HG03432 (cell line): Measurements from ENCODE around the gene GRAMD2A.
"Not testable (repeated sequence)": the region's sequence is repeated elsewhere in the genome, so short reads cannot be mapped to it uniquely, and the experiment has no call there.

Source experiments
- ATAC-seq: cut with Tn5 transposase; IDR thresholded peaks from one replicate; pipeline ENCODE4 v1.9.1; 2021; ENCODE audit warnings: mild to moderate bottlenecking, moderate library complexity; ENCODE audit not compliant: unreplicated experiment

The GRAMD2A gene

GRCh38 chr15:72192416-72192815 lies 5.2 kb downstream of the GRAMD2A start:
- ATAC-seq: no peak

DNA sequence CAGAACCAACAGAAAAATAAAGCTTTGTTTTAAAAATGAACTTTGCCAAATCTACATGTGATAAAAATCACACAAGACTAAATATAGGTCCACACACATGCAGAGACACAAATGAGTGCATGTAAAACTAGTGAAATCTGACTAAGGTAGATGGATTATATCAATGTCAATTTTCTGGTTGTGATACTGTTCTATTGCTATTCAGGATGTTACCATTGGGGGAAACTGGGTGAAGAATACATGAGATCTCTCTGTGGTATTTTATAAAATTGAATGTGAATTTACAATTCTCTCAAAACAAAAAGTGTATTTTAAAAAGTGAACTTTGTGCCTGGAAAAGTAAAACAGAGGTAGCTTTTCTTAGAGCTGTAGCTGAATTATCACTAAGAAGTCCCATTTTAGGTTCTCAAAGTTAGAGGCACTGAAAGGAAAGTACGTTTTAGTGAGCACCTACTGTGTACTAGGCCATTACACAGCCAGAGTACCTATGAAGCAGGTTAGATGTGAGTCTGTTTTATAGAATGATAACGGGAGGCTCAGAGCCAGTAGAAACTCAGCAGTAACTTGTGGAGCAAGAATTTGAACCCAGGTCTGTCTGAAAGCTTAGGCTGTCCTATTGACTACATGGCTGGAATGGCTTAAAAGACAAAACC lies 8.2 kb downstream of the GRAMD2A start:
- ATAC-seq: no peak

GRCh38 chr15:72184165-72184811 lies 13.3 kb downstream of the GRAMD2A start:
- no peak for ATAC-seq

GRCh38 chr15:72183781-72184164 lies 13.8 kb downstream of the GRAMD2A start:
- no peak for ATAC-seq

GRCh38 chr15:72182673-72183072 lies 14.9 kb downstream of the GRAMD2A start:
- no peak for ATAC-seq

- no peak for ATAC-seq
Measured at GRCh38 chr15:72182244-72182643, 15.3 kb downstream of the GRAMD2A start.

DNA sequence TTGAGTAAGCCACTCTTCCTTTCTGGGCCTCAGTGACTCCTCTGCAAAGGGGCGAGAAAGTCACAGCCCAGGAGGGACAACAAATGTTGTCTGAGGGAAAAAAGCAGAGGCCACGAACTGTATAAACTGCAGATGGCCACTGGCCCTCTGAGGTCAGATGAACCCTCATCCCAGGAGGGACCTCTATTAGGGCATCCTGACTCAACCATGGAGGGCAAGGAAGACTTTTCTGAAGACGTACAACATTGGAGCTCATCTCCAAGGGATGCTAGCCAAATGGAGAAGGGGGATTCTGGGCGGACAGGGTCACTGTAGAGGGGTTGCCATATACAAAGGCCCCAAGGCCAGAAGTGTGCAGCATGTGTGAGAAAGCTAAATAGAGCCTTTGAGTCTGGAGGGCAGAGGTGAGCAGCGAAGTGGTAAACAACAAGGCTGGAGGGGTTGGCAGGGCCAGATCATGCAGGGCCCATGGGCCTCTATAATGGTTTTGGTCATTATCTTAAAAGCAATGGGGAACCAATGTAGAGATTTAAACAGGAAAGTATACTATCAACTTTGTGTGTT lies 16.7 kb downstream of the GRAMD2A start:
- ATAC-seq: no peak

GRCh38 chr15:72179950-72180581 lies 17.5 kb downstream of the GRAMD2A start:
- no peak for ATAC-seq

- ATAC-seq: no peak
Measured at GRCh38 chr15:72178976-72179585, 18.5 kb downstream of the GRAMD2A start.

GRCh38 chr15:72176743-72177142 lies 20.8 kb downstream of the GRAMD2A start:
- ATAC-seq: no peak

GRCh38 chr15:72176159-72176558 lies 21.4 kb downstream of the GRAMD2A start:
- no peak for ATAC-seq

DNA sequence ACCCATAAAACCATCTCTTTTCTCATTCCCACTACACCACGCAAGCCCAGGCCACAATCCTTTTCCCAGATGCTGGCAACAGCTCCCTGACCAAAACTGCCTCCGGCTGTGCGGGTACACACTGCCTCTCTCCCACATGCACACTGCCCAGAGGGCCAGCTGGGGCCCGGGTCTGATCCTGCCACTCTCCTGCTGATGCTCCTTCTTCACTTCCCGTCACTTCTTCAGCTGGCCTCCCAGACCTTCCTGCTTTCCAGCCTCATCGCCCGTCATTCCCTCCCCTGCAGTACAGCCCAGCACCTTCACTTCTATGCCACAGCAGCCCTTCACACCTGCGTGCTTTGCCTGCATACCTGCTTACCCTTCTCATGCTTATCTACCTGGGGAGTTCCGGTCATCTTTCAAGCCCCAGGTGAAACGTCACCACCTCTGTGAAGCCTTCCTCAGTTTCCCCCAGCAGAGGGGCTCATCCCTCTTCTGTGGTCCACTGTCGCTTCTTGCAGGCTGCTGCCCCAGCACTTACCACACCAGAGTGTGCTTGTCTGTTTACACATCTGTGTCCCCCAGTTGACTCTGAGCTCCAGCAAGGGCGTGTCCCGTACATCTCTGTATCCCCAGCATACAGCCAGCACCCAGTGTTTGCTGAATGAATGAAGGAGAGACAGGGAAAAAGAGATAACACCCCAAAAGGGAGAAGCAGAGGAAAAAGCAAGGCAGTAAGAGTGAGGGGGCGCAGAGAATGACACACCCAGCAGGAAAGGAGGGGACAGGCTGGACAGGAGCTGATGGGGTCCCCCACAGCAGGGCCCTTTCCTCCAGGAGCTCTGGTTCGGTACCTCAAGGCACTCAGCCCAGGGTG lies 22.2 kb downstream of the GRAMD2A start:
- ATAC-seq: no peak

DNA sequence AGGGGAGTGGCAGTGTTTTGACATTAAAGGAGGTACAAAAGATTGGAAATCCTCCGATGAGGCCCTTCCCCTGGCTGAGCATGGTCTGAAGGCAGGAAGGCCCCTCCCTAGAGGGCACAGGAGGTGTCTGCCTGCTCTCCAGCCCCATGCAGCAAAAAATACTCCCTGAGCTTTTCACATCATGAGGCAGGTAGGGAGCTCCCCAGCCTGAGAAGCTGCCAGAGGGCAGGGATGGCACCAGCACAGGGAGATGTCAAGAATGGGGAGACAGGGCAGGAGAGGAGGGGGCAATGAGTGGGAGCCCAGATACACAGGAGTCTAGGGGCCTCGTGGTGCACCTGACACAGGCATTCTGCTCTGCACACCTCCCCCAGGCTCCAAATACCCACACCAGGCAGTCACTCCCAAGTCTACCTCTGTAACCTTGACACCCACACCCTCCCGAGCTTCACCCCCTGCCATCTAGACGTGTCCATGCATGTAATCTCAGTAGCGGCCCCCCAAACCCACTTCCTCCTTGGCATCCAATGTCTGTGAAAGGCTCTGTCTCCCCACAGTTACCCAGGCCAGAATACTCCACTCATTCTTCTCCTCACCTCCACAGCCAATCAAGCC lies 22.9 kb downstream of the GRAMD2A start:
- no peak for ATAC-seq

DNA sequence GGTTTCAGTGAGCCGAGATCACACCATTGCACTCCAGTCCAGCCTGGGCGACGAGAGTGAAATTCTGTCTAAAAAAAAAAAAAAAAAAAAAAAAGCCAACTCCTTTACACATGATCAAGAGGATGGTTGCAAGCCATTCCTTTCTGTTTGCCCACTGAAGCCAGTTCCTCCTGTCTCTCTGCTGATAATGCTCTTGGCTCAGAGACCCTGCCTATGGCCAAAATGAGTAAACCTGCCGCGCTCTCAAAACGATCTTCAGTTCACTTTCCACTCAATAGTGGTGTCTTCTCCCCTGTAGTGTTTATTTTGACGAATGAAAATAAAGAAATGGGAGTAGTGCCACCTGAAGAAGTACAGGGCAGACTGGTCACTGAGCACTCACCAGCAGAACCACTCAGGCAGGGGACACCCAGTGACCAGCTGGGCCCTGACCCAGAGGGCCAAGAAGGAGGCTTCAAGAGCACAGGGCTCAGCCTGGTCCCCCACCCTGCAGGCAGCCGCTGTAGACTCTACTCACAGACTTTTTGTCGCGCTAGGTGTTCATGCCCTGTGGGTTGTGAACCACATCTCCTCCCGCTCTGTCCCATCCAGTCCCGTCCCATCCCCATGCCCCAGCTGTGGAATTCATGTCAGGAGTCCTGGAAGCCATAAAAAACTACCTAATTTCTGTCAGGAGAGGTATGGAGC lies 23.6 kb downstream of the GRAMD2A start:
- no peak for ATAC-seq

GRCh38 chr15:72173401-72173800 lies 24.2 kb downstream of the GRAMD2A start:
- ATAC-seq: no peak

- ATAC-seq: no peak
Measured at GRCh38 chr15:72172796-72173195, 24.8 kb downstream of the GRAMD2A start.

DNA sequence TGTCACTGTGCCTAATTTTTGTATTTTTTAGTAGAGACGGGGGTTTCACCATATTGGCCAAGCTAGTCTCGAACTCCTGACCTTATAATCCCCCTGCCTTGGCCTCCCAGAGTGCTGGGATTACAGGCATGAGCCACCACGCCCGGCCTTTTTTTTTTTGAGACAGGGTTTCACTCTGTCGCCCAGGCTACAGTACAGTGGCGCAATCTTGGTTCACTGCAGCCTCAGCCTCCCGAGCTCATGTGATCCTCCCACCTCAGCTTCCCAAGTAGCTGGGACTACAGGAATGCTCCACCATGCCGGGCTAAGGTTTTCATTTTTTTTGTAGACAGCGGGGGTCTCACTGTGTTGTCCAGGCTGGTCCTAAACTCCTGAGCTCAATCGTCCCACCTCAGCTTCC lies 25.6 kb downstream of the GRAMD2A start:
- not testable (repeated sequence) for ATAC-seq

- no peak for ATAC-seq
Measured at GRCh38 chr15:72170691-72171090, 26.9 kb downstream of the GRAMD2A start.

- ATAC-seq: no peak
Measured at GRCh38 chr15:72169921-72170611, 27.5 kb downstream of the GRAMD2A start.
